Mucosa of rectum (tissue), 2 donors: ENCODE results near the gene NPHP4.

ENCODE experiments used
- H3K27ac ChIP-seq, 2 donors: one replicate each; pipeline ENCODE4 v1.7.0; 2013; ENCODE audit warnings: inconsistent platforms in 2 of 2, low read depth in 2 of 2, low read length in 2 of 2
- H3K27me3 ChIP-seq, 2 donors: one replicate each; pipeline ENCODE4 v1.7.0; 2013; ENCODE audit warnings: low read length in 2 of 2; ENCODE audit not compliant: control insufficient read depth in 2 of 2, insufficient read depth in 2 of 2
- H3K36me3 ChIP-seq, 2 donors: one replicate each; pipeline ENCODE4 v1.7.0; 2013; ENCODE audit warnings: low read length in 2 of 2; ENCODE audit not compliant: control insufficient read depth in 2 of 2, insufficient read depth in 2 of 2
- H3K4me1 ChIP-seq, 2 donors: one replicate each; pipeline ENCODE4 v1.7.0; 2013; ENCODE audit warnings: low read length in 2 of 2, mild to moderate bottlenecking in 1 of 2; ENCODE audit not compliant: control insufficient read depth in 2 of 2, insufficient read depth in 2 of 2
- H3K4me3 ChIP-seq, 2 donors: one replicate each; pipeline ENCODE4 v1.7.0; 2013; ENCODE audit warnings: low read length in 2 of 2
- H3K9ac ChIP-seq, 2 donors: one replicate each; pipeline ENCODE4 v1.7.0; 2013; ENCODE audit warnings: low read length in 2 of 2, low read depth in 1 of 2, mild to moderate bottlenecking in 1 of 2
- H3K9me3 ChIP-seq, 2 donors: one replicate each; pipeline ENCODE4 v1.7.0; 2013; ENCODE audit warnings: low read length in 2 of 2; ENCODE audit not compliant: control insufficient read depth in 2 of 2
- donor health status: healthy.
- donor health status: Normal muscosa, but diverticular disease.

NPHP4 gene

GRCh38 chr1:5997316-5997715 lies 5.1 kb upstream of the NPHP4 start:
- H3K36me3 ChIP-seq, result no peaks in the 10 kb centered on the region
- peaks cover 0 to 9% of the 10 kb centered on the region in 2 donors for H3K4me1 ChIP-seq
- H3K9me3 ChIP-seq, result no peaks in the 10 kb centered on the region
- no peak overlapping the region for H3K9ac ChIP-seq
- peaks cover 2 to 7% of the 10 kb centered on the region in 2 donors for H3K27me3 ChIP-seq
- no peak overlapping the region for H3K27ac ChIP-seq
- no peak overlapping the region for H3K4me3 ChIP-seq

DNA sequence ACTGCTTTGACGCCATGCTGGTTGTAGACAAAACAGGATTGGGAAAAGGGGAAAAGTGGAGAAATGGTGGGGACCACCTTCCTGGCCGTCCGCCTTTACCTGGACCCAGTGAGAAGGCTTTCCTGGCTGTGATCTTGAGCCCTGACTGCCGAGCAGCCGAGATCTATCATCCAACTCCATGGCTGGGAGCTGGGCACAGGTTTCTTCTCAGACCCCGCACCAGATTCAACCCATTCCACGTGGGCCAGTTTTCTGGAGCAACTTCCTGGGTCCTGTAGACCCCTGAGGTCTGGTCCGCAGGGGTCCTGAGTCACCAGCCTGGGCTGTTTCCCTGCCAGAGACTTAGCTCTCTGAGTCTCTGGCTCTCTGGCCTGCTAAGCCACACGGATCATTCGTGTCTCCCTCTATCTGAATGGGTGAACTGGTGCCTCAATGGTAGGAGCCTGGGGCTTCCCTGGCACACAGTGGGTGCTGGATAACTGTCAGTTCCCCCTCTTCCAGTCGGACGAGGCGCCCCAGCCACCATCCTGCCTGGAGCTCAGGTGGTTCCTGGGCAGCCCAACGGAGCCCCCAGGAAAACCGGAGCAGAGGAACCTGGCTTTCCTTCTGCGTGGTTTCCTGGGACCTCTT lies 4.5 kb upstream of the NPHP4 start:
- H3K4me3 ChIP-seq, result no peak overlapping the region
- peaks cover 0 to 9% of the 10 kb centered on the region in 2 donors for H3K4me1 ChIP-seq
- H3K36me3 ChIP-seq, result no peaks in the 10 kb centered on the region
- H3K27ac ChIP-seq, result no peak overlapping the region
- H3K9ac ChIP-seq, result no peak overlapping the region
- H3K9me3 ChIP-seq, result no peaks in the 10 kb centered on the region
- peaks cover 2 to 7% of the 10 kb centered on the region in 2 donors for H3K27me3 ChIP-seq

GRCh38 chr1:5995871-5996630 lies 3.8 kb upstream of the NPHP4 start:
- H3K9me3 ChIP-seq, result no peaks in the 10 kb centered on the region
- H3K36me3 ChIP-seq, result no peaks in the 10 kb centered on the region
- H3K4me1 ChIP-seq, result peaks cover under 1 to 13% of the 10 kb centered on the region in 2 donors
- no peak overlapping the region for H3K4me3 ChIP-seq
- no peak overlapping the region for H3K27ac ChIP-seq
- H3K9ac ChIP-seq, result no peak overlapping the region
- H3K27me3 ChIP-seq, result peaks cover 2 to 7% of the 10 kb centered on the region in 2 donors

- Histone ChIP-seq H3K9me3 (no peaks in the 10 kb centered on the region), H3K9ac (no peak overlapping the region), H3K27me3 (peaks cover 2 to 7% of the 10 kb centered on the region in 2 donors), H3K36me3 (no peaks in the 10 kb centered on the region), H3K4me1 (peaks cover 5 to 16% of the 10 kb centered on the region in 2 donors), H3K4me3 (peak overlapping the region; percentile 20 to 28), H3K27ac (no peak overlapping the region)
Observed at GRCh38 chr1:5994713-5995621, 2.7 kb upstream of the NPHP4 start.

GRCh38 chr1:5993556-5994491 lies 1.6 kb upstream of the NPHP4 start:
- Histone ChIP-seq H3K27me3 (peaks cover 2 to 7% of the 10 kb centered on the region in 2 donors), H3K4me1 (peaks cover 5 to 16% of the 10 kb centered on the region in 2 donors), H3K4me3 (peak overlapping the region; percentile 69 to 78), H3K27ac (no peak overlapping the region), H3K36me3 (no peaks in the 10 kb centered on the region), H3K9me3 (no peaks in the 10 kb centered on the region), H3K9ac (no peak overlapping the region)

GRCh38 chr1:5992814-5993555 lies 760 bp upstream of the NPHP4 start:
- Histone ChIP-seq H3K4me1 (peaks cover 5 to 16% of the 10 kb centered on the region in 2 donors), H3K36me3 (no peaks in the 10 kb centered on the region), H3K9ac (peak overlapping the region in 1 of 2 donors; percentile 42), H3K9me3 (no peaks in the 10 kb centered on the region), H3K27ac (no peak overlapping the region), H3K27me3 (peaks cover 2 to 7% of the 10 kb centered on the region in 2 donors), H3K4me3 (peak overlapping the region; percentile 69 to 78)

- Histone ChIP-seq H3K4me1 (peaks cover 5 to 16% of the 10 kb centered on the region in 2 donors), H3K9me3 (no peaks in the 10 kb centered on the region), H3K36me3 (no peaks in the 10 kb centered on the region), H3K9ac (peak overlapping the region; percentile 10 to 74), H3K4me3 (peak overlapping the region; percentile 74 to 78), H3K27ac (peak overlapping the region; percentile 86 to 87), H3K27me3 (peaks cover 2 to 7% of the 10 kb centered on the region in 2 donors)
Observed at GRCh38 chr1:5991381-5992025, 722 bp downstream of the NPHP4 start.

GRCh38 chr1:5990913-5991312 lies 1.3 kb downstream of the NPHP4 start:
- Histone ChIP-seq H3K36me3 (no peaks in the 10 kb centered on the region), H3K9ac (peak overlapping the region; percentile 10 to 41), H3K9me3 (no peaks in the 10 kb centered on the region), H3K27ac (no peak overlapping the region), H3K4me3 (peak overlapping the region; percentile 72 to 78), H3K4me1 (peaks cover 5 to 16% of the 10 kb centered on the region in 2 donors), H3K27me3 (peaks cover 2 to 7% of the 10 kb centered on the region in 2 donors)
